Esophagus squamous epithelium (tissue), 4 donors: ENCODE results near the gene HSD17B2.

Experiments used
- CTCF ChIP-seq, 6 experiments: fragments of 450-650 bp in 4 of 6; fragments of 200-600 bp in 2 of 6; sonication (generic) in 2 of 6; IDR thresholded peaks; one replicate each; pipeline ENCODE4 v1.5.1; 2016 to 2019; ENCODE audit warnings: antibody characterized with exemption in 6 of 6, mild to moderate bottlenecking in 4 of 6, moderate library complexity in 4 of 6
- POLR2A ChIP-seq, 4 donors: fragments of 450-650 bp; IDR thresholded peaks; one replicate each; pipeline ENCODE4 v1.6.1; 2017; ENCODE audit warnings: antibody characterized with exemption in 4 of 4, mild to moderate bottlenecking in 4 of 4, moderate library complexity in 3 of 4

- TF ChIP-seq POLR2A (IDR thresholded peaks at IDR 0.05) (no peak), CTCF (IDR thresholded peaks at IDR 0.05) (no peak)
These were observed 15.9 kb downstream of the HSD17B2 start for GRCh38 chr16:82050909-82051357.
